ENCODE results near the gene SRPRA.
"Not testable (repeated sequence)": the region's sequence is repeated elsewhere in the genome, so short reads cannot be mapped to it uniquely, and the experiment has no call there.

SRPRA gene, protein sequence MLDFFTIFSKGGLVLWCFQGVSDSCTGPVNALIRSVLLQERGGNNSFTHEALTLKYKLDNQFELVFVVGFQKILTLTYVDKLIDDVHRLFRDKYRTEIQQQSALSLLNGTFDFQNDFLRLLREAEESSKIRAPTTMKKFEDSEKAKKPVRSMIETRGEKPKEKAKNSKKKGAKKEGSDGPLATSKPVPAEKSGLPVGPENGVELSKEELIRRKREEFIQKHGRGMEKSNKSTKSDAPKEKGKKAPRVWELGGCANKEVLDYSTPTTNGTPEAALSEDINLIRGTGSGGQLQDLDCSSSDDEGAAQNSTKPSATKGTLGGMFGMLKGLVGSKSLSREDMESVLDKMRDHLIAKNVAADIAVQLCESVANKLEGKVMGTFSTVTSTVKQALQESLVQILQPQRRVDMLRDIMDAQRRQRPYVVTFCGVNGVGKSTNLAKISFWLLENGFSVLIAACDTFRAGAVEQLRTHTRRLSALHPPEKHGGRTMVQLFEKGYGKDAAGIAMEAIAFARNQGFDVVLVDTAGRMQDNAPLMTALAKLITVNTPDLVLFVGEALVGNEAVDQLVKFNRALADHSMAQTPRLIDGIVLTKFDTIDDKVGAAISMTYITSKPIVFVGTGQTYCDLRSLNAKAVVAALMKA

DNA sequence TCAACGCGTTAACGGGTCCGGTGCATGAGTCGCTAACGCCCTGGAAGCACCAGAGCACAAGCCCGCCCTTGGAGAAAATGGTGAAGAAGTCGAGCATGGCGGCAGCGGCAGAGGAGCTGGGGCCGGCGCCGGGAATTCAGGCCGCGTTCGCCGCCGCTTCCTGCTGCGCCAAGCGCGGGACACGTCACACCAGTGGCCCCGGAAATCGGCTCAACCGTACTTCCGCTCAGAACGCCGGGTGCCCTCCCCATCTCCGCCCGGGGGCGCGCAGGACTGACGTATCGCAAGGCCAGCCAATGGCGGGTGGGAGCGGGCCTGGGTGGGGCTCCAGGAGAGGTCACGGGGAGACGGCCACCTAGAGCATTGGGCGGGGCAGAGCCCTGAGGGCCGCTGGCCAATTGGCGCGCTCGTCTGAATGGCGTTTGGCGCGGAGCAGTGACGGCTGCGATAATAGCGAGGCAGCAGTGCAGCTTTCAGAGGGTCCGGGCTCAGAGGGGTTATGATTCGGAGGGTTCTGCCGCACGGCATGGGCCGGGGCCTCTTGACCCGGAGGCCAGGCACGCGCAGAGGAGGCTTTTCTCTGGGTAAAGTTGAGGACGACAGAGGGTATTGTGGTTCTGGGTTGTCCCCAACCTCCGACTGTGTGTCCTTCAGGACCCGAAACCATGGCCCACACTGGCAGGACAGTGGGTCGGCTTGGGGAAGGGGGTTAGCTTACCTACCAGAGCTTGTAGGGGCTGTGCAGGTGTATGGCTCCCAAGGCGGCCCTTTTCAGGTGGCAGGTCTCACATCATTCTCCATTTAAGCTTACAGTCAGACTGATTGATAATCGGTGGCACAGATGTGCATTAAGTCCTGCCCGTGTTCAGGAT, at the start of gene SRPRA, which contains the start of gene FOXRED1:
Gene SRPRA (minus strand): TSS at position 188 of the 872 bp plus-strand sequence. CDS start 91 bp downstream, at position 97.
Gene FOXRED1 (plus strand): TSS at position 447 of the 872 bp plus-strand sequence. CDS start 53 bp downstream, at position 500.
- peak; percentile 99 for DNase-seq

GRCh38 chr11:126317756-126318573, 49.3 kb upstream of the SRPRA start:
- peak in 1 of 2 donors; percentile 61 for DNase-seq

GRCh38 chr11:126317432-126317755, 48.7 kb upstream of the SRPRA start:
- DNase-seq, result no peak

DNA sequence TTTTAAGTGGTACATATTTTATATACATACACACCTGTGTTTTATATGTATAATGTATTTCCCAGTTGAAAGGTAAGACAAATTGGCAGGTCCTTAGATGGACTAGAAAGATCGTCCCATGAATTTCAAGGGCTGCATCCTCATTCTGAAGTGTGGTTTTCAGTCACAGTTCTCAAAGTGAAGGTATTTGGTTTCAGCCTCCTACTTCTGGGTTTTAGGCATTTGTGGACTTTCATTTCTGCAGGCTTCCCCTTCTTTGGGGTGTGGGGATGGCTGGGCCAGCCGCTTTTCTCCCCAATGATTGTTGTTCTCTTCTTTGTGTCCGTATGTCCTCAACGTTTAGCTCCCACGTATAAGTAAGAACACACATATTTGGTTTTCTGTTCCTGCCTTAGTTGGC, 45.1 kb upstream of the SRPRA start:
- DNase-seq, result no peak

DNA sequence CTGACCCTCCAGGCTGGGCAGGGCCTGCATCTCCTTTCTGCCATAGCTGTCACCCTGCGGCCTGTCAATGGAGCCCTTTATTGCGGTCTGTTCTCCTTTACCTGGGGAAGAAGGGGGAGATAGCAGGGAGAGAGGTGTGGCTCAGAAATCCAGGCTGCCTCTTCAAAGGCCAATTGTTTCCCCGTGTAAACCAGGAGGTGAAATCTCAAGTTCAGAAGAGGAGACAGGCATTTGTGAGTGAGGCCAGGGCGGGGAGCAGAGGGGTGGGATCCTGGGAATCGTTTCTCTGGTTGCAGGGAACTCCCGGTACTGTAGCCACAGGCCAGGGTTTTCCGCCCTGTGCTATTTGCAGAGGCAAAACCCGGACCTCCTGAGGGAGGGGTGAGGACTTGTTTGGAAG, 44.3 kb upstream of the SRPRA start:
- DNase-seq, result no peak

GRCh38 chr11:126311401-126312291, 43.0 kb upstream of the SRPRA start:
- DNase-seq, result peak; percentile 66 to 76

DNA sequence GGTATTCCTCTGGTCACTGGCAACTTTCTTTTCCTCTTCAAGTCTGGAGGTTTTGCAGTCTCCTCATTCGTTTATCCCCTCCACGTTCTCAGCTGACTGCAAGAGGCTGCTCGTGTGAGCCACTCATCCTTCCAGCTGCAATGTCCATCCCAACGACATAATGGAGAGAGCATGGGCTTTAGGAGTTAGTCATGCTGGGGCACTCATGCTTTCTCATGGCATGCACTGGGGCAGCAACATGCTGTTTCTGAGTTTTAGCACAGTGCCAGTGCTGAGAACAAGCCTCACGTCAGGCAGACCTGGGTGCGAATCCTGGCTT, 42.3 kb upstream of the SRPRA start:
- no peak for DNase-seq

DNA sequence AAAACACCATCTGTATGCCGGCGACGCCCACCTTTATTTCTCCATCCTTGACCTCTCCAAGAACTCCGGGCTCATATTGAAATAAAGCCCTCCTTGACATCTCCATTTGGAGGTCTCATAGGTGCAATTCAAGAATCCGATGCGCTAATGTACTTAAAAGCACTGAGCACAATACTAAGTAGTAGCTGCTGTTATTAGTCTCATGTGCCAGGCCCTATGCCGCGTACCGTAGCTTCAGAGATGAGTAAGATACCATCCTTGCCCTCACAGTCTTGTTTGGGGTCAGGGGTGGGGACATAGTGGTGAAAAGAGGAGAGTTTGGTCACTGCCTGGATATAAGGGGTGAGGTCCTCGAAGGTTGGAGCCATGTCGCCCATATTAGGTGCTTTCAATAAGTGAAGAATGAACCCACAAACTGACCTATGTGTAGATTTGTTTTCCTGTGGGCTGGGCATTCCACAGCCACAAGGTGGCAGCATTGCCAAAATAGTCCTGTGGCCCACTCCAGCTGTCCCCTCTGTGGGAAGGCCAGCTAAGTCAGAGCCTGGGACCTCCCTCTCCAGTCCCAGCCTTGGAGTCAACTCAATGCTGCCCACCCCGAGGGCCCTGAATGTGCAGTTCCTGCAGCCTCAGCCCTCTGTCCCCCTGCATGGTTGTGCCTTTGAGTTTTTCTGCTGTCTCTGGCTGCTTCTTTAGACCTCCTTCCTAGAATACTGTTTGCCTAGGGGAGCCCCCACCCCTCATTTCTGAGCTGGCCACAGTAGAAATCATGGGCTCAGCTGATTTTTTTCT, 41.7 kb upstream of the SRPRA start:
- DNase-seq, result peak; percentile 65 to 86

- not testable (repeated sequence) for DNase-seq
Observed at GRCh38 chr11:126308771-126309170, 40.1 kb upstream of the SRPRA start.

DNA sequence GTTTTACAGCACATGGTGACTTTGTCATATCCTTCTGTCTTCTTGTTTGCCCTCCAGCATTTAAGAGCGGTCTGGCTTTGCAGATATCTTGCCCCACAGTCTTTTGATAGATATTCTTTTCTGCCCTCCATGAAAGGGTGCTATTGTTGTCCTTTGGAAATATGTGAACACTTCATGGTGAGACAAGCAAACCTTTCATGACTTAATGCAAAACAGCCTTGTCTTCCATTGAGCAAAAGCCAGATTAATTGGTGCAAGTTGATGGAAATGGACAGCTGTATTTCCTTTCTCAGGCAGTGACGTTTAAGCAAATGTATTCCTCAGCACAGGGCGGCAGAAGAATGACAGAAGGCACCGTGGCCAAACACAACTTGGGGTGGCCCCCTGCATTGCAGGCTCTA, 39.6 kb upstream of the SRPRA start:
- DNase-seq, result no peak

GRCh38 chr11:126307706-126308105, 39.0 kb upstream of the SRPRA start:
- peak in 1 of 2 donors; percentile 45 for DNase-seq

- DNase-seq, result no peak
Observed at GRCh38 chr11:126305699-126306098, 37.0 kb upstream of the SRPRA start.

- DNase-seq, result no peak
Observed at GRCh38 chr11:126304457-126305075, 35.9 kb upstream of the SRPRA start.

GRCh38 chr11:126303623-126304456, 35.1 kb upstream of the SRPRA start, which contains the start of gene DCPS:
Gene DCPS (plus strand): TSS chr11:126304060. CDS start chr11:126304081, 21 bp downstream.
- peak; percentile 84 to 88 for DNase-seq

GRCh38 chr11:126297004-126297403, 28.3 kb upstream of the SRPRA start:
- DNase-seq, result no peak

- DNase-seq, result peak; percentile 72 to 88
Observed at GRCh38 chr11:126293726-126294125, 25.0 kb upstream of the SRPRA start.

- DNase-seq, result no peak
Observed at GRCh38 chr11:126290887-126291286, 22.2 kb upstream of the SRPRA start.

GRCh38 chr11:126288237-126288636, 19.5 kb upstream of the SRPRA start:
- DNase-seq, result no peak

DNA sequence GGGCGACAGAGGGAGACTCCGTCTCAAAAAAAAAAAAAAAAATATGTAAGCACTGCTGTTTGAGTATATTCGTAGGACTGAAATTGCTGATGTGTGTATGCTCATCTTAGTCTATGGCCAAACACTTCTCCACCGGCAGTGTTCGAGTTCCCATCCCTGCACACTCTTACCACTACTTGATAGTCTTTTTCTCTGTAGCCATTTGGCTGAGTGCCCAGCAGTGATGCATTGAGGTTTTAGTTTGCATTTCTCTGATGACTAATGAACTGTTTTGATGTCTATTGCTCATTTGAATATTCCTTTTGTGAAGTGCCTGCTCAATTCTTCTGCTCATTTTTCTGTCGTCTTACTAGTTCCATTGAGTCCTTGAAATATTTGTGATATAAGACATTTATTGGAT, 16.1 kb upstream of the SRPRA start:
- peak; percentile 86 to 94 for DNase-seq

Data from inflammatory macrophage treated with lipopolysaccharide for 1 hour (primary cell).